VCaP (cell line): ENCODE results near the gene MUC4.
"Not testable (repeated sequence)": the region's sequence is repeated elsewhere in the genome, so short reads cannot be mapped to it uniquely, and the experiment has no call there.

Experiments
- H3K27ac ChIP-seq: fragments of 450-650 bp; 2 replicates; pipeline ENCODE4 v1.5.1; 2017
- TF ChIP-seq, protein P1 (sequence below): fragments of 450-650 bp; conservative IDR thresholded peaks from 2 replicates; pipeline ENCODE4 v1.5.1; 2017; ENCODE audit warnings: mild to moderate bottlenecking, moderate library complexity

The MUC4 gene

DNA sequence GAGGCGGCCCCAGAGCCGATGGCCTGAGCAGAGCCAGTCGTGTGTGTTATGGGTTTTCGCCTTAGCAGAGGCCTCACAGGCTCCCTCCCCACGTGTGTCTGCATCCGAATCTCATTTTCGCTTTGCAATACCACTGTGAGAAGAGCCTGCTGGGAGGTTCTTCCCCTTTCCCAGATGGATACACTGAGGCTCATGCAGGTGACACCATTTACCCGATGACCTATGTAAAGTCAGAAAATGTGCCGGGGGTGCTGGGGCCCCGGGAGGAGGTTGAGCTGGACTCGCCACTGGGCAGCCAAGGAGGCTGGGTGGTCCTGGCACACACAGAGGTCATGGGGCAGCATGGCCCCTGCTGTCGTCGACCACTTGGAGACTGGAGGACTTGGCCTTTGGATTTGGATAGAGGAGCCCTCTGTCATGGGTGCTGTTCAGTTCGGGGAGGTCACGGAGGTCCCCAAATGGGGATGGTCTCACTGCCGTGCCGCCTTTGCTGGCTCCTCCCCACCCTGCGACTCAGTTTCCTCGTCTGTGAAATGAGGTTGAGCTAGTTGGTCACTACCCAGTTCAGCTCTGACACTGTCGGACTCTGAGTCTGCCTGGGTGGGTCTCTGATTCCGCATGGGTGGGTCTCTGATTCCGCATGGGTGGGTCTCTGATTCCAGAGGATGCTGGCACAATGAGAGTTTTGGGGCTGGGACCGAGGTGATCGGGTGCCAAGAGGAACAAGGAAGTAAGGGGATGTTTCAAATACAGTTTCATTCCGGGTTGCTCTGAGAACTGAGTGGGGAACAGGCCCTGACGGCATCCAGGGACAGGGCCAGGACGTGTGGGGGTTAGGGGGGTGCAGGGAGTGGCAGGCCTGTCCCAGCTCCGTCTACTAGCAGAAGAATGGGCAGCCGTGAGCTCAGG is 23.2 kb upstream of the MUC4 start:
- no peak overlapping the region for H3K27ac ChIP-seq
- TF ChIP-seq, protein P1, sequence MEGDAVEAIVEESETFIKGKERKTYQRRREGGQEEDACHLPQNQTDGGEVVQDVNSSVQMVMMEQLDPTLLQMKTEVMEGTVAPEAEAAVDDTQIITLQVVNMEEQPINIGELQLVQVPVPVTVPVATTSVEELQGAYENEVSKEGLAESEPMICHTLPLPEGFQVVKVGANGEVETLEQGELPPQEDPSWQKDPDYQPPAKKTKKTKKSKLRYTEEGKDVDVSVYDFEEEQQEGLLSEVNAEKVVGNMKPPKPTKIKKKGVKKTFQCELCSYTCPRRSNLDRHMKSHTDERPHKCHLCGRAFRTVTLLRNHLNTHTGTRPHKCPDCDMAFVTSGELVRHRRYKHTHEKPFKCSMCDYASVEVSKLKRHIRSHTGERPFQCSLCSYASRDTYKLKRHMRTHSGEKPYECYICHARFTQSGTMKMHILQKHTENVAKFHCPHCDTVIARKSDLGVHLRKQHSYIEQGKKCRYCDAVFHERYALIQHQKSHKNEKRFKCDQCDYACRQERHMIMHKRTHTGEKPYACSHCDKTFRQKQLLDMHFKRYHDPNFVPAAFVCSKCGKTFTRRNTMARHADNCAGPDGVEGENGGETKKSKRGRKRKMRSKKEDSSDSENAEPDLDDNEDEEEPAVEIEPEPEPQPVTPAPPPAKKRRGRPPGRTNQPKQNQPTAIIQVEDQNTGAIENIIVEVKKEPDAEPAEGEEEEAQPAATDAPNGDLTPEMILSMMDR = no peak

DNA sequence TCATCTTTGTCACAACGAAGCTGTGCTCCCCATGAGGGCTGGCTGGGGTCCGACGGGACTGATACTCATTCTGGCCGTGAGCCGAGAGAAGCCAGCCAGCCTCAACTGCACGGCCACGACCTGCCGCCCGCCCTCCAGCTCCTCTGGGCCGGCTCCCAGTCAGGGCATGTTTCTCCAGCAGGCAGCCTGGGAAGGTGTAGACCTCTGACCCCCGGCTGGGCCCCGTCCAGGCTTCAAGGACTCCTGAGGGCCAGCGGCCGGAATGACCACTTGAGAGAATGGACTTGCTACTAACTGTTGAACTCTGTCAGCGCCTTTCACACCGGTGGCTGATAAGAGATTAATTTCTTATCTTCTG is 18.1 kb upstream of the MUC4 start:
- TF ChIP-seq, protein P1 = no peak
- H3K27ac ChIP-seq = no peak overlapping the region

DNA sequence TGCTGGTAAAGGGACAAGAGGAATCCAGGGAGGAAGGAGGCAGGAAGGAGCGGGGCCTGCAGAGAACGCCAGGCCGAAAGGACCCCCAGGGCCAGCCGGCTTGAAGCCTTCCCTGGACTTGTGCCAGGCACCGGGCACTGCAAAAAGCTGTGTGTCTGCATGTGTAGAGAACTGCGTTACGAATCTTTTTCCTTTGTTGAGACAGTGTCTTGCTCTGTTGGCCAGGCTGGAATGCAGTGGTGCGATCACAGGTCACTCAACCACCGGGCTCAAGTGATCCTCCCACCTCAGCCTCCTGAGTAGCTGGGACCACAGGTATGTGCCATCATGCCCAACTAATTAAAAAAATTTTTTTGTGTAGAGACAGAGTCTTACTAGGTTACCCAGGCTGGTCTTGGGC is 17.0 kb upstream of the MUC4 start:
- H3K27ac ChIP-seq = no peak overlapping the region
- TF ChIP-seq, protein P1 = no peak

DNA sequence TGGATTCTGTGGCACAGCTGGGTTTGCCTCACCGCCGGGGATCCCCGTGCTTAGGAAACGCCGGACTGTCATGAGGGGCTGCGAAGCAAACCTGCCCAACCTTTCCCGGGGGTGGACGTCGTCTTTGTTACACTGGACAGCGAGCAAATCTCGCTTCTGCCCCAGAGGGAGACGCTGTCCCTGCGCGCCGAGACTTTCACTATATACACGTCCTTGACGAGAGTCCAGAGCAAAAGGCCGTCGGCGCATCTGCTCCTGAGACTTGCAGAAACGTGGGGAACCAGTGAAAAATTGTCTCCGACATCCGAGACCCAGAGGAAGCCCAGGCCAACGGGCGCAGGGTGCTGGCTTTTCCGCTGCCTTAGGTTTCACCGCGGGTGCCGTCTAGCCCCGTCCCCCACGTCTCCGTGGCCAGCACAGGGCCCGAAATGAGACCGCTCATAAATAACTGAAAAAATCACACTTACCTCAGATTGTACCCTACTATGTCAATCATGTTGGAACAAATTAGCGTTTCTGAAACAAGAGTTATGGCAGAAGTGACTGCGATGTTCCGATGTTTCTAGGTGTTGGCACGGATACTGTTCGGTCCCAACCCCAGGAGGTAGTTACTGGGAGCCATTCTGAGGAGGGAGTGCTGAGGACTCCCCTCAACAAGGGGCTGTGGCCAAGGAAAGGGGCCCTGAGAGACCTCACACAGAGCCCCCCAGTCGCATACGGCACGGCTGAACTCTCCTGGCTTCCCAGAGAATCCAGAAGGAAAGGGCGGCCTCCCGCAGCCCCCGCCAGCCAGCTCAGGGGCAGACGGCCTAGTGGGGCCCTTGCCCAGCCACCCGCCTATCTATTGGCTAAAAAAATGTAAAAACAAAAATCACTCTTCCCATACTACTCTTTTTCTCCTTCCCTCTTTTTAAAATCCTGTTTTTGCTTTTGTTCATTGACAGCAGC is 14.4 kb upstream of the MUC4 start:
- H3K27ac ChIP-seq = no peak overlapping the region
- TF ChIP-seq, protein P1 = no peak

DNA sequence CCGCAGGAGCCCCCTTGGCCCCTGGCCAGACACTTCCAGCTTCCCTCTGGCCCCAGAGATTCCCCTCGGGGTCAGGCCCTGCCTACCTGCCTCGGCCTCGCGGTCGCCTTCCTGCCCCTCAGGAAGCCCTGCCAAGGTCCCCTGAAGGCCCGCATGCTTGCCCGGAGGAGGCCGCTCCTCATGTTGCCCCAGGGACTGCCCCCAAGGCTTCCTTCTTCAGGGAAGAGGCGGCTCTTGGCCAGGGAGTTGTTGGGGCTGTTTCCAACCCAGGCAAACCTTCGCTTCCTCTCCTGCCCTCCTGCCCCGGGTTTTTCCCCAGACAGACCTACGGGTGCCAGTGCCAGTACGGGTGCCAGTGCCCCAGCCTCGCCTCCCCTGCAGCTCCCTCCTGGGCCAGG is 13.5 kb upstream of the MUC4 start:
- H3K27ac ChIP-seq = no peak overlapping the region
- TF ChIP-seq, protein P1 = no peak

DNA sequence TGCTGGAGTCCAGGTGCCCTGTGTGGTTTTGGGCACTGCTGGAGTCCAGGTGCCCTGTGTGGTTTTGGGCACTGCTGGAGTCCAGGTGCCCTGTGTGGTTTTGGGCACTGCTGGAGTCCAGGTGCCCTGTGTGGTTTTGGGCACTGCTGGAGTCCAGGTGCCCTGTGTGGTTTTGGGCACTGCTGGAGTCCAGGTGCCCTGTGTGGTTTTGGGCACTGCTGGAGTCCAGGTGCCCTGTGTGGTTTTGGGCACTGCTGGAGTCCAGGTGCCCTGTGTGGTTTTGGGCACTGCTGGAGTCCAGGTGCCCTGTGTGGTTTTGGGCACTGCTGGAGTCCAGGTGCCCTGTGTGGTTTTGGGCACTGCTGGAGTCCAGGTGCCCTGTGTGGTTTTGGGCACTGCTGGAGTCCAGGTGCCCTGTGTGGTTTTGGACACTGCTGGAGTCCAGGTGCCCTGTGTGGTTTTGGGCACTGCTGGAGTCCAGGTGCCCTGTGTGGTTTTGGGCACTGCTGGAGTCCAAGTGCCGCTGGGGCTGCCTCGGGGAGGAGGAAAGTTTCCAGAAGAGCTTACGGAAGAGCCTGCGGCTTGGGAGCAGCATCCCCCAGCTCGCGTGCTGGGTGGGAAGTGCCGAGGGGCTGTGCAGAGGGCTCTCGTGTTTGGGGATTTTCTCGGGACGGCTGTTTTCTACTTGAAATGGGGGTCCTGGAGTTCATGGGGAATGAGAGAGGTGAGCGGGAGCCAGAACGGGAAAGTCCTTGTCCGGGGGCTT is 12.9 kb upstream of the MUC4 start:
- H3K27ac ChIP-seq = not testable (repeated sequence)

DNA sequence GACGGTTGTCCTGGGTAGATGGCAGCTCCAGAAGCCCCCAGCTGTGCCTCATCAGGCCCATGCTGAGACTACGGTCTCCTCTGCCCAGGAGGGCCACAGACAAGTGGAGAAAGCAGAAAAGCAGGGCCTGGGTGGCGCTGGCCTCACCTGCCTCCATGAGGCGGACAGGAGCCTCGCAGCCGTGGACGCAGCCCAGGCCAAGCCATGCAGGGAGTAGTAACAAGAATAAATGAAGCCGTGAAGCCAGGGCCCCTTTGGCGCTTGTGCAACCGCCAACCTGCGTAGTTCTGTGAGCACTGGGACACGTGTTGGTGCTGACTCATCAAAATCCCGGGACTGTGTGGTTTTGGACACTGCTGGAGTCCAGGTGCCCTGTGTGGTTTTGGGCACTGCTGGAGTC is 12.3 kb upstream of the MUC4 start:
- TF ChIP-seq, protein P1 = no peak
- no peak overlapping the region for H3K27ac ChIP-seq
